Tibial nerve (tissue), 4 donors: ENCODE results near the gene MRPS2. TPM values are rescaled to one million over a fixed set of nuclear protein-coding genes. Genes with fewer than 3 reads are reported as not detected.
"Not testable (repeated sequence)": the region's sequence is repeated elsewhere in the genome, so short reads cannot be mapped to it uniquely, and the experiment has no call there.

Experiments
- DNase-seq, 2 donors: peaks; one replicate each; pipeline ENCODE4 v3.0.0-alpha.2; 2019; ENCODE audit warnings: low spot score in 2 of 2
- H3K27ac ChIP-seq, 4 donors: fragments of 200-600 bp; sonication (generic) in 3 of 4; one replicate each; pipeline ENCODE4 v1.5.1; 2017 to 2019; ENCODE audit warnings: mild to moderate bottlenecking in 1 of 4
- H3K27me3 ChIP-seq, 2 donors: fragments of 200-600 bp; sonication (generic) in 1 of 2; one replicate each; pipeline versions ENCODE4 v1.5.1 to v1.6.0; 2017 to 2019
- H3K36me3 ChIP-seq, 3 donors: fragments of 200-600 bp; sonication (generic); one replicate each; pipeline ENCODE4 v1.5.1; 2018 to 2019
- H3K4me1 ChIP-seq, 4 donors: fragments of 200-600 bp; sonication (generic) in 3 of 4; one replicate each; pipeline ENCODE4 v1.5.1; 2017 to 2019
- H3K4me3 ChIP-seq, 4 donors: fragments of 200-600 bp; sonication (generic) in 3 of 4; one replicate each; pipeline ENCODE4 v1.5.1; 2017 to 2019; ENCODE audit warnings: mild to moderate bottlenecking in 1 of 4, moderate library complexity in 1 of 4
- H3K9me3 ChIP-seq, 4 donors: fragments of 200-600 bp; sonication (generic) in 3 of 4; one replicate each; pipeline ENCODE4 v1.5.1; 2017 to 2019
- CTCF ChIP-seq, 5 experiments: fragments of 200-600 bp in 3 of 5; fragments of 450-650 bp in 2 of 5; sonication (generic) in 3 of 5; IDR thresholded peaks; one replicate each; pipeline ENCODE4 v1.5.1; 2016 to 2019; ENCODE audit warnings: antibody characterized with exemption in 5 of 5, mild to moderate bottlenecking in 3 of 5, moderate library complexity in 2 of 5
- EP300 ChIP-seq, 2 donors: sonication (generic); formaldehyde crosslinking; IDR thresholded peaks; one replicate each; pipeline ENCODE4 v1.6.1; 2017; ENCODE audit warnings: antibody characterized with exemption in 2 of 2, mild to moderate bottlenecking in 1 of 2
- POLR2A ChIP-seq, 2 donors: fragments of 450-650 bp; IDR thresholded peaks; one replicate each; pipeline ENCODE4 v1.6.1; 2017; ENCODE audit warnings: antibody characterized with exemption in 2 of 2, mild to moderate bottlenecking in 2 of 2, moderate library complexity in 2 of 2
- WGBS, 2 donors: methylation state at CpG; one replicate each; pipeline ENCODE4 v1.1.5; 2018; 5-methylcytosine and 5-hydroxymethylcytosine counted together
- total RNA-seq, 4 donors: library from RNA; depleted of rRNA; stranded (reverse); fragments of >200 nt; gene quantifications; one replicate each; pipeline ENCODE4 v1.1.0, GENCODE V29; 2016

The MRPS2 gene
- total RNA-seq, 4 donors from 2014 or later, result 24.9 to 29.2 (median 26.3) TPM

- H3K27me3 ChIP-seq, result peaks cover 0 to 6% of the 10 kb centered on the region in 2 donors
- H3K36me3 ChIP-seq, result no peaks in the 10 kb centered on the region
- no peak overlapping the region for H3K4me3 ChIP-seq
- H3K4me1 ChIP-seq, result no peaks in the 10 kb centered on the region
- peaks cover 0 to 23% (median 0%) of the 10 kb centered on the region in 4 donors for H3K9me3 ChIP-seq
- 79 to 81% methylated on average over 19 of the region's 19 CpGs for WGBS, 2 donors
- no peak for DNase-seq
- H3K27ac ChIP-seq, result no peak overlapping the region
- no peak for TF ChIP-seq POLR2A (IDR thresholded peaks at IDR 0.05)
- no peak for TF ChIP-seq CTCF (IDR thresholded peaks at IDR 0.05)
- no peak for TF ChIP-seq EP300 (IDR thresholded peaks at IDR 0.05)
These were observed 43.9 kb upstream of the MRPS2 start for GRCh38 chr9:135456436-135457104.

DNA sequence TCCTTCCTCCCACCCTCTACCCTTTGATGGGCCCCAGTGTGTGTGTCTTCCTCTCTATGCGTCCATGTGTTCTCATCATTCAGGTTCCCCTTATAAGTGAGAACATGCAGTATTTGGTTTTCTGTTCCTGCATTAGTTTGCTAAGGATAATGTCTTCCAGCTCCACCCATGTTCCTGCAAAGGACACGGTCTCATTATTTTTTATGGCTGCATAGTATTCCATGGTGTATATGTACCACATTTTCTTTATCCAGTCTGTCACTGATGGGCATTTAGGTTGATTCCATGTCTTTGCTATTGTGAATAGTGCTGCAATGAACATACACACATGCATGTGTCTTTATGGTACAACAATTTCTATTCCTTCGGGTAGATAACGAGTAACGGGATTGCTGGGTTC lies 42.0 kb upstream of the MRPS2 start:
- H3K4me3 ChIP-seq, H3K36me3 ChIP-seq, H3K27me3 ChIP-seq, DNase-seq, H3K4me1 ChIP-seq, H3K27ac ChIP-seq: not testable (repeated sequence)
- 93 to 96% methylated on average over 5 of the region's 5 CpGs for WGBS, 2 donors
- peaks cover 0 to 22% (median 0%) of the 10 kb centered on the region in 4 donors for H3K9me3 ChIP-seq

DNA sequence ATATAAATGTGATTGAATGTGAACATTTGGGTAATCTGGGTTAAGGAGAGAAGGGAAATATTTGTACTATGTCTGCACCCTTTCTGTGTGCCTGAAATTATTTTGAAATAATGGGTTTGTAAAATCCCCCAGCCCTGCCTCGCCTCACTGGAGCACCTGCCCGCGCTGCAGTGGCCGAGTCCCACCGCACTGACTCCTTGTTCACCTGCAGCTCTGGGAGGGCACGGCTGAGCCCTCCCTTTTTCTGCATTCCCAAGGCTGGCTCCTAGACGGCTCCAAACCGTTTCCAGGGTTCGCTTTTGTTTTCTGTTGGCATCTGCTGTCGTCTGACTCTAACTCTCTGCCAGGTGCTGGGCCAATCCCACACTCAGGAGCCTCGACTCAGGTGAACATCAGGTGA lies 38.5 kb upstream of the MRPS2 start:
- WGBS, 2 donors, result 78 to 82% methylated on average over 11 of the region's 11 CpGs
- H3K4me3 ChIP-seq, result no peak overlapping the region
- H3K4me1 ChIP-seq, result no peaks in the 10 kb centered on the region
- peaks cover 0 to 5% (median 0%) of the 10 kb centered on the region in 3 donors for H3K36me3 ChIP-seq
- TF ChIP-seq EP300 (IDR thresholded peaks at IDR 0.05), result no peak
- no peak for TF ChIP-seq POLR2A (IDR thresholded peaks at IDR 0.05)
- no peak for TF ChIP-seq CTCF (IDR thresholded peaks at IDR 0.05)
- no peak for DNase-seq
- H3K27ac ChIP-seq, result no peak overlapping the region
- no peaks in the 10 kb centered on the region for H3K9me3 ChIP-seq
- peaks cover 0 to 6% of the 10 kb centered on the region in 2 donors for H3K27me3 ChIP-seq

DNA sequence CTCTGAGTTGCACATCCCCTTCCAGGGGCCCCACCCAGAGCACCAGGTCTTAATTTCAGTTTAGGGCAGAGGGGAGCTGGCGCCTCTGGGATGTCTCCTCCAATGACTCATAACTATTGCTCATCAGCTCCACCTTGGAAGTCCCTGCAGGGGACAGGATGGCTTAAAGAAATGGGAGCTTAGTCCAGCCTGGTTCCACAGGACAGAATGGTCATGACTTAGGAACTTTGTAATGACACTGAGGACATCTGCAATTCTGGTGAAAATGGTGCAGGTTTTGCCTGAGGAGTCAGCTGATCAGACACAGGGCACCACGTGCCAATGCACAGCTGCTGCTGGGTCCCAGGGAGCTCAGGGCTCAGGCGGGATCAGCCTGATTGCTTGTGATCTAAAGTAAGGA lies 37.3 kb upstream of the MRPS2 start:
- Histone ChIP-seq H3K27ac (no peak overlapping the region), H3K4me3 (no peak overlapping the region), H3K27me3 (no peaks in the 10 kb centered on the region), H3K4me1 (no peaks in the 10 kb centered on the region), H3K36me3 (peaks cover 0 to 5% (median 0%) of the 10 kb centered on the region in 3 donors), H3K9me3 (no peaks in the 10 kb centered on the region)
- no peak for DNase-seq
- 48 to 64% methylated on average over 3 of the region's 3 CpGs for WGBS, 2 donors
- TF ChIP-seq CTCF (IDR thresholded peaks at IDR 0.05), result no peak
- TF ChIP-seq EP300 (IDR thresholded peaks at IDR 0.05), result no peak
- TF ChIP-seq POLR2A (IDR thresholded peaks at IDR 0.05), result no peak

DNA sequence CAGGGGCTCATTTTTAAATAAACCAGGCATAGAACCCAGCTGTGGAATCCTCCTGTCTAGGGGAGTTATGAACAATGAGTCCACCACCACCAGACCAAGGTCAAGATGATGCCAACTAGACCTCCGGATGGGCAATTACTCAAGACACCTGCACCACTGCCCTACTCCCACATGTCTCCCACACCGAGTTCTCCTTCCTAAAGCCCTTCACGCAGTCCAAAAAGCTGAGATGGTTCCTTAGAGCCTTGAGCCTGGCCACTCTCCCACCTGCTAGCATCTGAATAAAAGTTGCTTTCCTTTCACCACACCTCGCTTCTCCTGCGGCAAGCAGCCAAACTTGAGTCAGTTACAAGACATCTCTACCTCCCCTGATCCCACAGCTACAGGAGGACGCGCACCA lies 36.3 kb upstream of the MRPS2 start:
- TF ChIP-seq POLR2A (IDR thresholded peaks at IDR 0.05) (no peak), CTCF (IDR thresholded peaks at IDR 0.05) (no peak), EP300 (IDR thresholded peaks at IDR 0.05) (no peak)
- Histone ChIP-seq H3K4me1 (no peaks in the 10 kb centered on the region), H3K27me3 (no peaks in the 10 kb centered on the region), H3K9me3 (no peaks in the 10 kb centered on the region), H3K4me3 (no peak overlapping the region), H3K27ac (no peak overlapping the region), H3K36me3 (peaks cover 0 to 5% (median 0%) of the 10 kb centered on the region in 3 donors)
- no peak for DNase-seq
- WGBS, 2 donors, result 94 to 97% methylated on average over 7 of the region's 7 CpGs
